Fibroblast of pulmonary artery (primary cell): ENCODE results near the gene SLC22A15.
"Not testable (repeated sequence)": the region's sequence is repeated elsewhere in the genome, so short reads cannot be mapped to it uniquely, and the experiment has no call there.

Experiments
- DNase-seq: peaks from one replicate; pipeline ENCODE4 v3.0.0-alpha.2; 2010; ENCODE audit warnings: low read depth
- H3K4me3 ChIP-seq: replicated peaks from 2 replicates; pipeline ENCODE4 v1.5.1; 2011; ENCODE audit warnings: low read depth, mild to moderate bottlenecking, control low read depth, low read length, moderate library complexity
- TF ChIP-seq, protein P1 (sequence below): IDR thresholded peaks from 2 replicates; pipeline ENCODE4 v1.5.1; 2011; ENCODE audit warnings: mild to moderate bottlenecking, control low read depth, low read length, inconsistent platforms; ENCODE audit errors: missing control alignments

SLC22A15 gene

DNA sequence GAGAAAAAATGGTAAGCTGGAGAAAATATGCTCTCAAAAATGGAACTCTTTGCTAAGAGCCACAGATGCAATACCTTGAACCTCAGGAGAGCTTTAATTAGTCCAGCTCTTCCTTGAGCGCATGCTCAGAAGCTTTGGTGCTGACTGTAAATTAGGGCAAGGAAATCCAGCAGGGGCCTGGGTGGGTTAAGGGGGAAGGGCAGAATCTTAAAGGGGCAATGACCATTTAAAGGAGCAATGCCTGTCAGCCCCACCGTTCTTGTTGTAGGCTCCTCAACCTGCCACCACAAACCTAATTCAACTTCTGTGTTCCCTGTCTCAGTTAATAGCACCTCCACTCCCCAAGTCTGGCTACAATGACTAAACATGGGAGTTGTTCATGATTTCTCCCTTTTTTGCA lies 6.8 kb upstream of the SLC22A15 start:
- no peak for DNase-seq
- TF ChIP-seq, protein P1, sequence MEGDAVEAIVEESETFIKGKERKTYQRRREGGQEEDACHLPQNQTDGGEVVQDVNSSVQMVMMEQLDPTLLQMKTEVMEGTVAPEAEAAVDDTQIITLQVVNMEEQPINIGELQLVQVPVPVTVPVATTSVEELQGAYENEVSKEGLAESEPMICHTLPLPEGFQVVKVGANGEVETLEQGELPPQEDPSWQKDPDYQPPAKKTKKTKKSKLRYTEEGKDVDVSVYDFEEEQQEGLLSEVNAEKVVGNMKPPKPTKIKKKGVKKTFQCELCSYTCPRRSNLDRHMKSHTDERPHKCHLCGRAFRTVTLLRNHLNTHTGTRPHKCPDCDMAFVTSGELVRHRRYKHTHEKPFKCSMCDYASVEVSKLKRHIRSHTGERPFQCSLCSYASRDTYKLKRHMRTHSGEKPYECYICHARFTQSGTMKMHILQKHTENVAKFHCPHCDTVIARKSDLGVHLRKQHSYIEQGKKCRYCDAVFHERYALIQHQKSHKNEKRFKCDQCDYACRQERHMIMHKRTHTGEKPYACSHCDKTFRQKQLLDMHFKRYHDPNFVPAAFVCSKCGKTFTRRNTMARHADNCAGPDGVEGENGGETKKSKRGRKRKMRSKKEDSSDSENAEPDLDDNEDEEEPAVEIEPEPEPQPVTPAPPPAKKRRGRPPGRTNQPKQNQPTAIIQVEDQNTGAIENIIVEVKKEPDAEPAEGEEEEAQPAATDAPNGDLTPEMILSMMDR = no peak
- H3K4me3 ChIP-seq = no peak overlapping the region

DNA sequence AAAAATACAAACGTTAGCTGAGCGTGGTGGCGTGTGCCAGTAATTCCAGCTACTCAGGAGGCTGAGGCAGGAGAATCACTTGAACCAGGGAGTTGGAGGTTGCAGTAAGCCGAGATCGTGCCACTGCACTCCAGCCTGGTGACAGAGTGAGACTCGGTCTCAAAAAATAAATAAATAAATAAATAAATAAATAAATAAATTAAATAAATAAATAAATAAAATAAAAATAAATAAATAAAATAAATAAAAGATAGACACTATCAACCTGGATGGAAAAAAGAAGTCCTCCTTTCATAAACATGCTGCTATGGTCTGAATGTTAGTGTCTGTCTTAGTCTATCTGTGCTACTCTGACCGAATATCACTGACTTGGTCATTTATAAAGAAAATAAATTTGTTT lies 4.5 kb upstream of the SLC22A15 start:
- DNase-seq, H3K4me3 ChIP-seq: not testable (repeated sequence)

DNA sequence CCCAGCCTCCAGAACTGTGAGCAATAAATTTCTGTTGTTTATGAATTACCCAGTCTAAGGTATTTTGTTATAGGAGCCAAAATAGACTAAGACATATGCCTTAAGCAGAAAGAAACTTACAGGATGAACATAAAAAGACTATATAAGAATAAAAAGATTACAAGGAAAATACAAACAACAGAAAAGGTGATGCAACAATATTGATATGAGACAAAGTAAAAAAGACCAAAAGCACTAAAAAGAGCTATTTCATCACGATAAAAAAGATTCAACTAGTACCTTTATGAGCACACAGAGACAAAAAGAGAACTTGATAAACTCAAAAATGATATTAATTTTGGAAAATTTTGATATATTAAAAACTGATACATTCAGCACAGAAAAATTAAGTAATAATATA lies 3.2 kb upstream of the SLC22A15 start:
- TF ChIP-seq, protein P1 = no peak
- no peak for DNase-seq
- H3K4me3 ChIP-seq = no peak overlapping the region

DNA sequence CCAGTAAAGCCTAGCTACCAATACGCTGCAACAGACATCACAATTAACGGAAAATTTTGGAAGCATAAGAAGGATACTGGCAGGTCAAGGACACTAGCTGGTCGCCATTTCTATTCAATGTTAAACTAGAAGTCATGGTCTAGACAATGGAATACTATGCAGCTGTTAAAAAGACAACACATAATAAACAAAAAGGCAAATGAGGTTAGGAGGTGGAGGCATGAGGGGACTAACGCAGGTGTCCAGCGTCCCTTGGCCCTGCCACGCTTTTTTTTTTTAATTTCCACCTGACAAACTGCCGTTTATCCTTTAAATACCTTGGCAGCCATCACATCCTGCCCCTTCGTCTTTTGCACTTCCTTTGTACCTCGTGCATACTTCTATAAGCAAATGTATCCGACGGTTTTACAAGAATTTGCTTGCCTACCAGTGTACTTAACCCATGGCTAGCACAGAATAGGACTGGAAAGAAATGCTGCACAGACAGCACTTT lies 698 bp upstream of the SLC22A15 start:
- TF ChIP-seq, protein P1 = no peak
- H3K4me3 ChIP-seq = peak overlapping the region; percentile 46
- DNase-seq = no peak

DNA sequence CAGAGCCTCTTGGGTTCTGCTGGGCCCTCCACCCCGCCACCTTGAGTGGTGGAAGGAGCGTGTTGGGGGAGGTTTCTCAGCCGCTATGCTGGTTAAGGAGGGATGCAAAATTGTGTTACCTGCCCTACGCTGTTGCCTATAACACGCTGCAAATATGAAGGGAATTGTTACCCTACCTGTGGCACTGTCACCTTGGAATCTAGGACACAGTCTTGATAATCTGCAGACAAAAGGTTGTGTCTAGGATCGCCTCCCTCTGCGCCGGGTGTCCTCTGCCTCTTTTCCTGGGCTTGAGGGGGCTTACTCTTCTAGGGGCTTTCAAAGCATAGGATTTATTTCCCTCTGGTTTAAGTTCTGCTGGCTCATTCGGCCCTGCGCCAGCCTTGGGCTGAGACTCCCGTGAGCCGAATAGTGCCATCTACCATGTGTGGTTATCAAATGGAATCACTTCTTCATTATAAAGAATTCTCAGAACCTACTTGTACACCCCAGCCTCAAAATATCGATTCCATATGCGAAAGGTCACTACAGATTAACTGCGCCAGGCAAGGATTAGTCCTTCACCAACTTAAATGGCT lies 697 bp downstream of the SLC22A15 start:
- H3K4me3 ChIP-seq = peak overlapping the region; percentile 46
- DNase-seq = no peak
- TF ChIP-seq, protein P1 = no peak

DNA sequence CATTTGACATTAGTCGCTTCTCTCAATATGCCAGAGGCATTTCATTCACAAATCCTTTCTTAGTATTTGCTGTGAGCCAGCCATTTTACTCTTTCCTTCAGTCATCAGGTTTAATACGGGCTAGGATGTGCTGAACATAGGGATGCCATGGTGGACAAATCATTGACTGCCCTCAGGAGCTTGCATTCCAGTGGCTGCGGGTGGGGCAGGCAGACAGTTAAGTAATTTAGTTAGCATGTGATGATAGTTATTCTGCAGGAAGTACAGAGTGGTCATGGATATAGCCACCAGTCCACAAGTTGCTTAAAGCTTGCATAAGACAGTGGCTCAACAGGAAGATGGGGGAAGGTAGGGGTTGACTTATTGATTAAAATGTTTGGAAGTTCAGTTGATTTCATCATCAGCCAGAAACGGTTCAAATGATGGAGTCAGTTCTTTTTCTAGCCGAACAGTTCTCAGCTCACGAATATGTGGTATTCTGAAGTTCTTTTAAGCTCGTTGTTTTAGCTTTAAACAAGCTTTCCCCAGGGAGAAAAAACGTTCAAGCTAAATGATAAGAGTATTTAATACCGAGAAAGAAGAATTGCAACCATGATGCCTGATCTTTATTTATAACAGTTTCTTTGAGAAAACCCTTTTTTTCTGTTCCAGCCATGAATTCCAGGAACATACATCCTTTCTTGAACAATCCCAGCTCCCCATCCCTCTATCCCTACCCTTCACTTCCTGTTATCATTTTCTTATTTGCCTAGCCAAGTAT lies 1.4 kb downstream of the SLC22A15 start:
- TF ChIP-seq, protein P1 = no peak
- DNase-seq = peak; percentile 51
- H3K4me3 ChIP-seq = no peak overlapping the region

DNA sequence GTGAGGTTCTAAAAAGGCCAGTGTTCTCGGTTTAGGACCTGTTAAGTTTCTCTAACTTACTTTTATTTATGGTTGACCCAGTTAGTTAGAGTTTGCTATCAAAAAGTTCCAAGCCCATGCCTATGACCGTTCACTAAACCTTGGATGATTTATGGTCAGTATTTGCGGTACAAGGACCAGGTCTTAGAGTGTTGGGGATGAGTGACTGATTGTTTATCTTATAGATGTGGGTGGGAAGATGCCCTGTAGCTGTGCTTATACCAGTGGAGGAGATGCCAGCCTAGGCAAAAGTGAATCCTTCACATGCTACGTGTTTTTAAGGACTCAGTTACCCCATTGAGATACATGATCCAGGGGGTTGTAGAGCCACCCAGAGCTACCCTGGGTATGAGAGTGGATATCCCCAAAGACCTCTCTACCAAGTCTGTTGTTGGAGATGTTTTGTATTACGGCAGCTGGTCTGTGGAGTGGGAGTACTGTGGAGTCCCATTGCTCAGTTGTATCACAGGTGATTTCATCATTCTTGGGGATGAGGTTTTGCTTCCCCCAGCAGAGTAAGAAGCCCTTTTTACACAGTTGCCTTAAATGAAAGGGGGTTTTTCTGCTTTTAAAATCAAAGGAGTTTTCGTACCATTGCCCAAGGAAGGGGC lies 2.1 kb downstream of the SLC22A15 start:
- DNase-seq = no peak
- TF ChIP-seq, protein P1 = no peak
- no peak overlapping the region for H3K4me3 ChIP-seq
